Measurements from ENCODE around the gene LRMDA. TPM values are rescaled to one million over a fixed set of nuclear protein-coding genes. Genes with fewer than 3 reads are reported as not detected.

The LRMDA gene
- total and polyA plus RNA-seq, 7 donors: 1.0 to 5.7 (median 2.5) TPM

- no peak for TF ChIP-seq CTCF (IDR thresholded peaks at IDR 0.05)
- Histone ChIP-seq H3K27ac (no peak overlapping the region), H3K27me3 (ENCODE audit: insufficient read depth in 3 of 3, low read length in 2 of 3) (peaks cover 0 to 75% (median 5%) of the 10 kb centered on the region in 3 donors), H3K9me3 (no peaks in the 10 kb centered on the region), H3K4me3 (peak overlapping the region; percentile 90), H3K4me1 (peaks cover 8% of the 10 kb centered on the region), H3K36me3 (ENCODE audit: insufficient read depth in 1 of 2, low read depth in 1 of 2) (no peaks in the 10 kb centered on the region)
- DNase-seq (peak; percentile 36 to 68), ATAC-seq (no peak)
- 78 to 82% (median 79%) methylated on average over 70 to 76 of the region's 76 CpGs for WGBS, 3 donors
- intact Hi-C loops (cut with DNase I): loop anchor here (5.0 kb wide), 4 partner anchors 508 to 1148 kb away; no protein-coding TSS in a partner anchor
Observed at GRCh38 chr10:75398692-75399460, 32.5 kb upstream of the LRMDA start.

- ATAC-seq (peak; percentile 38 to 55 (median 42)), DNase-seq (peak; percentile 87 to 92)
- Histone ChIP-seq H3K9me3 (no peaks in the 10 kb centered on the region), H3K4me3 (peak overlapping the region; percentile 90), H3K27me3 (ENCODE audit: insufficient read depth in 3 of 3, low read length in 2 of 3) (peaks cover 0 to 75% (median 5%) of the 10 kb centered on the region in 3 donors), H3K36me3 (ENCODE audit: insufficient read depth in 1 of 2, low read depth in 1 of 2) (no peaks in the 10 kb centered on the region), H3K27ac (no peak overlapping the region), H3K4me1 (peaks cover 11% of the 10 kb centered on the region)
- TF ChIP-seq CTCF (IDR thresholded peaks at IDR 0.05): peak; percentile 60
- 14 to 22% (median 18%) methylated on average over 34 to 71 of the region's 71 CpGs for WGBS, 3 donors
- intact Hi-C loops (cut with DNase I): loop anchor here (2.0 to 10.0 kb wide), 12 partner anchors 102 to 1148 kb away; no protein-coding TSS in a partner anchor
Observed at GRCh38 chr10:75399461-75400162, 31.8 kb upstream of the LRMDA start.

GRCh38 chr10:75400163-75400770 lies 31.2 kb upstream of the LRMDA start:
- Histone ChIP-seq H3K27ac (peak overlapping the region; percentile 87), H3K4me1 (peaks cover 11% of the 10 kb centered on the region), H3K36me3 (ENCODE audit: insufficient read depth in 1 of 2, low read depth in 1 of 2) (no peaks in the 10 kb centered on the region), H3K27me3 (ENCODE audit: insufficient read depth in 3 of 3, low read length in 2 of 3) (peaks cover 0 to 75% (median 5%) of the 10 kb centered on the region in 3 donors), H3K9me3 (no peaks in the 10 kb centered on the region), H3K4me3 (peak overlapping the region; percentile 90)
- WGBS, 3 donors: 1% methylated on average over 35 to 39 of the region's 39 CpGs
- ATAC-seq (no peak), DNase-seq (no peak)
- no peak for TF ChIP-seq CTCF (IDR thresholded peaks at IDR 0.05)
- intact Hi-C loops (cut with DNase I): loop anchor here (2.0 to 10.0 kb wide), 8 partner anchors 103 to 1145 kb away; no protein-coding TSS in a partner anchor

- peak; percentile 63 to 77 for DNase-seq
Observed at GRCh38 chr10:75400771-75401568, 30.5 kb upstream of the LRMDA start.

More at GRCh38 chr10:75400771-75401568, 30.5 kb upstream of the LRMDA start:
- H3K9me3 ChIP-seq: no peaks in the 10 kb centered on the region
- H3K27me3 ChIP-seq (ENCODE audit: insufficient read depth in 3 of 3, low read length in 2 of 3): peaks cover 2 to 75% (median 4%) of the 10 kb centered on the region in 3 donors
- no peak for TF ChIP-seq CTCF (IDR thresholded peaks at IDR 0.05)
- ATAC-seq: peak in 3 of 4 donors; percentile 10 to 21 (median 20)
- H3K4me1 ChIP-seq: peaks cover 11% of the 10 kb centered on the region
- H3K36me3 ChIP-seq (ENCODE audit: insufficient read depth in 1 of 2, low read depth in 1 of 2): no peaks in the 10 kb centered on the region
- H3K4me3 ChIP-seq: peak overlapping the region; percentile 90
- intact Hi-C loops (cut with DNase I): loop anchor here (2.0 to 10.0 kb wide), 8 partner anchors 104 to 1144 kb away; no protein-coding TSS in a partner anchor
- WGBS, 3 donors: 0 to 1% (median 0%) methylated on average over 41 to 68 of the region's 68 CpGs
- H3K27ac ChIP-seq: peak overlapping the region; percentile 87
